Posterior vena cava (tissue), 2 donors: ENCODE results near the gene RTCA. TPM values are rescaled to one million over a fixed set of nuclear protein-coding genes. Genes with fewer than 3 reads are reported as not detected.
"Not testable (repeated sequence)": the region's sequence is repeated elsewhere in the genome, so short reads cannot be mapped to it uniquely, and the experiment has no call there.

Experiments
- DNase-seq: peaks from one replicate; pipeline ENCODE4 v3.0.0-alpha.2; 2020; ENCODE audit warnings: low spot score
- intact Hi-C, 2 donors: fragments of 100-400 bp; cut with DNase I; formaldehyde crosslinking; loops; one replicate each; pipeline versions ENCODE4 v1.14.1 to v1.14.2; 2022 to 2023
- microRNA-seq, 2 donors: library from miRNA; unstranded; fragments of <30 nt; microRNA quantifications; one replicate each; pipeline ENCODE4 v1.2.0, GENCODE V29; 2020 to 2021; ENCODE audit warnings: borderline microRNAs expressed in 2 of 2
- total RNA-seq, 2 donors: library from RNA; stranded (reverse); fragmentation: NEBNext Ultra II Directional; extraction: Animal tissue kit (Norgen Biotek cat#: 25700); gene quantifications; one replicate each; pipeline ENCODE4 v1.2.1, GENCODE V29; 2021
- donor health status: DM: yes; HTN: yes; CAD: no.
- donor health status: DM: yes; HTN: yes; CAD: no.

RTCA gene
- total RNA-seq, 2 donors from 2014 or later, result 19.7 to 29.4 TPM

DNA sequence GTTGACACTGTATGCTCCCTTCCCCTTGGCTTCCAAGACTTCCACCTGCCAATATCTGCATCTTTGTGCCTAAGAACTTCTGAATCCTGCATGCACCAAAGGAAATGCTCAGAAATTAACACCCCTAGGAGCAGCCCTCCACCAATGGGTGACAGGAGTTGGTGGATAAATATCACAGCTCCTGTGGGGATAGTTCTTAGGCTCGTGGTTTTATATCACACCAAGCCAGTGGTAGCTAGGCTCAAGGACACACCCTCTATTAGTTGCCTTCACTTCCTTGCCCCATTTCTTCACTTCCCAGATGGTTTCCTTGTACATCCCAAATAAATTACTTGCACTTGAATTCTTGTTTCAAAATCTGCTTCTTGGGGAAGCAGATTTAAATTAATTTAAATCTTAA is 69.4 kb downstream of the RTCA start:
- DNase-seq, result no peak
- intact Hi-C loops, result no loop called here

DNA sequence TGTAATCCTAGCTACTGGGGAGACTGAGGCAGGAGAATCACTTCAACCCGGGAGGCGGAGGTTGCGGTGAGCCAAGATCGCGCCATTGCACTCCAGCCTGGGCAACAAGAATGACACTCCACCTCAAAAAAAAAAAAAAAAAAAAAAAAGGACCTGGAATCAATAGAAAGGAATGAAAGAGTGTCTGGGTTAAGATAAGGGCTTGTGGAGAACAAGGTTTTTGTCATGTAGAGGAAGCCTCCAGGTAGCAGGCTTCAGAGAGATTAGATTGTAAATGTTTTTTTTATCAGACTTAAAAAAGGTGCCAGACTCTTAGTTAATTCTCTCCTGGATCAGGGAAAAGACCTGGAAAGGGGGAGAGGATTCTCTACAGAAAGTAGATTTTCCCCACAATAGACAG is 71.9 kb downstream of the RTCA start:
- DNase-seq, intact Hi-C loops: not testable (repeated sequence)

DNA sequence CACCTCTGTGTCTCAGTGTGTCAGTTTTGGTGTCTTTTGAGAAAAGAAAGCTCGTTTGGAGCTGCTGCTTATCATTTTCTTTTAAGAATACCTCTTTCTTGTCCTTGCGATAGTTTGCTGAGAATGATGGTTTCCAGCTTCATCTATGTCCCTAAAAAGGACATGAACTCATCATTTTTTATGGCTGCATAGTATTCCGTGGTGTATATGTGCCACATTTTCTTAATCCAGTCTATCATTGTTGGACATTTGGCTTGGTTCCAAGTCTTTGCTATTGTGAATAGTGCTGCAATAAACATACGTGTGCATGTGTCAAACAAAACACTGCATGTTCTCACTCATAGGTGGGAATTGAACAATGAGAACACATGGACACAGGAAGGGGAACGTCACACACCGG is 73.7 kb downstream of the RTCA start:
- DNase-seq, intact Hi-C loops: not testable (repeated sequence)

DNA sequence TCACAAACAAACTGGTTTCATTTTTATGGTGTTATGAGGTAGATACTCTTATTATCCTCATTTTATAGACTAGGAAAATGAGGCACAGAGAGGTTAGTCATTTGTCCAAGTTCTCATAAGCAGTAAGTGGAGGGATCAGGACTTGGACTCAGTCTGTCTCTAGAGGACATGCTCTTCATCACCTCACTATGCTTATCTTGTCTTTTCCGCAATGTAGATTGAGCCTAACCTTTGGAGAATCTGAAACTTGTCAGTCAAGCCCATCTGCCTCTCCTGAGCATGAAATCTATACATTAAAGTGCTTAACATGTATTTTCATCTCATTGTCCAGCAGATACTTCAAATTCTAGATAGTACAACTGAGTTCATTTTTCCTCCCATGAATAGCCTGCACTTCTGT is 74.5 kb downstream of the RTCA start:
- intact Hi-C loops, result no loop called here
- DNase-seq, result no peak

DNA sequence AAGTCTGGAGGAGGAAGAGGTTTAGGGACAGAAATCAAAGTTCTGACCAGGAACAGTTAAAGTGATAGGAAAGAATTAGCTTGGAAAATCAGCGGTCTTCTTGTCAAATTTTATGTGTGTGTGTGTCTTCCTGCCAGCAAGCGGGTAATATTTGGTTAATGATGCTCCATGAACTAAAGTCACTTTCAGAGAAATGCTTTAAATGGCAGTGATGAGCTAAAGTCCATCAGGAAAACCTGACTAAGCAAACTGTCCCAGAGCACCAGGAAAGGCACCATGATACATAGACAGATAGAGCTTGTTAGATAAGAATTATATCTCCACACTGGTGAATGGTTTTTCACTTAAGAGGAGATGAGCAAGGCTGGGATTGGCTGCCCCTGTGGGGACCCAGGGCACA is 76.3 kb downstream of the RTCA start:
- intact Hi-C loops, result no loop called here
- no peak for DNase-seq

Small RNAs within 50 kb of the gene (microRNA-seq; reads per million reads assigned to microRNA genes)
- 0 reads per million in 2 donors for gene MIR553

Other genes starting within 250 kb of the RTCA start
- gene SASS6, start 133.3 kb upstream of the RTCA start, total RNA-seq, result 1 to 10 TPM; 2.3 to 2.9 TPM
- gene TRMT13, start 133.1 kb upstream of the RTCA start, total RNA-seq, result 10 to 100 TPM; 12.6 to 17.7 TPM
- gene LRRC39, start 88.0 kb upstream of the RTCA start, total RNA-seq, result under 1 TPM; 0.51 to 0.71 TPM
- gene DBT, start 16.4 kb upstream of the RTCA start, total RNA-seq, result 10 to 100 TPM; 11.6 to 13.3 TPM
- 1 to 10 TPM; 6.5 to 7.5 TPM for gene CDC14A, start 86.3 kb downstream of the RTCA start, total RNA-seq